MCF 10A (cell line): ENCODE results near the gene UTP3. TPM values are rescaled to one million over a fixed set of nuclear protein-coding genes. Genes with fewer than 3 reads are reported as not detected.
A peak's percentile ranks its signal among the peaks of the same experiment; 100 is the strongest.

Experiments
- BruUV-seq: library from RNA; stranded (reverse); fragments of 400-500 nt; replicated peaks from 2 replicates; lab custom pipeline; 2021; lab: Mats Ljungman, UMichigan
- CTCF ChIA-PET: fragments of 300-600 bp; sonication (Branson Sonifier 250); formaldehyde crosslinking; extraction: SDS; loops from one replicate; lab custom pipeline; 2021; ENCODE audit warnings: antibody characterized with exemption, inconsistent platforms; lab: Yijun Ruan, JAX
- POLR2A ChIA-PET: fragments of 300-600, 350-650 bp; sonication (Branson Sonifier 250); formaldehyde crosslinking; extraction: SDS; loops from one replicate; lab custom pipeline; 2020; ENCODE audit warnings: antibody characterized with exemption, inconsistent platforms; lab: Yijun Ruan, JAX
- DNase-seq: peaks from one replicate; pipeline ENCODE4 v3.0.0-alpha.2; 2018; ENCODE audit not compliant: unreplicated experiment
- H3K27ac Mint-ChIP-seq: one replicate; pipeline ENCODE4 v1.8.0; 2022; ENCODE audit warnings: mild to moderate bottlenecking, low read depth, mixed read lengths; ENCODE audit not compliant: unreplicated experiment
- H3K27me3 Mint-ChIP-seq: one replicate; pipeline ENCODE4 v1.8.0; 2022; ENCODE audit warnings: mixed read lengths; ENCODE audit not compliant: insufficient read depth, unreplicated experiment
- H3K36me3 Mint-ChIP-seq: one replicate; pipeline ENCODE4 v1.8.0; 2022; ENCODE audit warnings: mild to moderate bottlenecking, moderate library complexity, mixed read lengths; ENCODE audit not compliant: insufficient read depth, unreplicated experiment
- H3K4me1 Mint-ChIP-seq: one replicate; pipeline ENCODE4 v1.8.0; 2022; ENCODE audit warnings: mixed read lengths; ENCODE audit not compliant: insufficient read depth, unreplicated experiment
- H3K4me3 Mint-ChIP-seq: one replicate; pipeline ENCODE4 v1.8.0; 2022; ENCODE audit warnings: mild to moderate bottlenecking, moderate library complexity, mixed read lengths; ENCODE audit not compliant: unreplicated experiment
- H3K9me3 Mint-ChIP-seq: one replicate; pipeline ENCODE4 v1.8.0; 2022; ENCODE audit warnings: mixed read lengths; ENCODE audit not compliant: unreplicated experiment
- CTCF ChIP-seq: fragments of 200-600 bp; IDR thresholded peaks from one replicate; pipeline ENCODE4 v1.8.0; 2022; ENCODE audit warnings: antibody characterized with exemption, mild to moderate bottlenecking; ENCODE audit not compliant: unreplicated experiment
- intact Hi-C: fragments of 100-400 bp; cut with micrococcal nuclease; formaldehyde crosslinking; loops from 2 replicates; pipeline ENCODE4 v1.14.1; 2022
- total RNA-seq: library from RNA; stranded (reverse); gene quantifications from 2 replicates; pipeline ENCODE4 v1.2.3, GENCODE V29; 2022

Gene UTP3
- total RNA-seq, 1 experiment from 2014 or later: 45.4 TPM

- peaks cover 38% of the 10 kb centered on the region for H3K4me1 Mint-ChIP-seq
- no peak overlapping the region for H3K4me3 Mint-ChIP-seq
- no peak for TF ChIP-seq CTCF
- POLR2A ChIA-PET: interaction anchor here (1.3 to 3.2 kb wide), 4 partner anchors 8 to 23 kb away, joined by 5 to 14 read pairs (median 8); partner anchors contain the start of gene RUFY3
- CTCF ChIA-PET: interaction anchor here (0.7 to 1.2 kb wide), 3 partner anchors 9 to 22 kb away, joined by 3 to 4 read pairs (median 4); partner anchors contain the start of gene RUFY3
- no peaks in the 10 kb centered on the region for H3K9me3 Mint-ChIP-seq
- no TSS peak for BruUV-seq
- no peaks in the 10 kb centered on the region for H3K27me3 Mint-ChIP-seq
- intact Hi-C loops: no loop called here
- no peak for DNase-seq
- peak overlapping the region; percentile 17 for H3K27ac Mint-ChIP-seq
- peaks cover 6% of the 10 kb centered on the region for H3K36me3 Mint-ChIP-seq
Observed at GRCh38 chr4:70712150-70712549, 23.8 kb downstream of the UTP3 start.

- Mint-ChIP-seq H3K4me3 (no peak overlapping the region), H3K27me3 (no peaks in the 10 kb centered on the region), H3K27ac (no peak overlapping the region), H3K36me3 (peaks cover 8% of the 10 kb centered on the region), H3K9me3 (no peaks in the 10 kb centered on the region), H3K4me1 (peaks cover 38% of the 10 kb centered on the region)
- DNase-seq: no peak
- BruUV-seq: no TSS peak
- TF ChIP-seq CTCF: no peak
- ChIA-PET CTCF (interaction anchor here (0.6 to 2.0 kb wide), 4 partner anchors 9 to 994 kb away, joined by 4 read pairs; partner anchors contain the start of gene RUFY3), POLR2A (interaction anchor here (1.3 to 3.2 kb wide), 4 partner anchors 9 to 22 kb away, joined by 5 to 14 read pairs (median 8); partner anchors contain the start of gene RUFY3)
- intact Hi-C loops: no loop called here
Observed at GRCh38 chr4:70712604-70713452, 24.5 kb downstream of the UTP3 start.

GRCh38 chr4:70713453-70714078 lies 25.2 kb downstream of the UTP3 start:
- CTCF ChIA-PET: interaction anchor here (0.6 to 2.0 kb wide), 2 partner anchors 9 to 995 kb away, joined by 4 read pairs; partner anchors contain the start of gene RUFY3
- peak overlapping the region; percentile 31 for H3K4me3 Mint-ChIP-seq
- intact Hi-C loops: no loop called here
- no peak overlapping the region for H3K27ac Mint-ChIP-seq
- DNase-seq: no peak
- POLR2A ChIA-PET: interaction anchor here (1.9 to 3.2 kb wide), 2 partner anchors 8 to 21 kb away, joined by 7 to 14 read pairs; no protein-coding TSS in a partner anchor
- H3K4me1 Mint-ChIP-seq: peaks cover 38% of the 10 kb centered on the region
- no peak for TF ChIP-seq CTCF
- H3K36me3 Mint-ChIP-seq: peaks cover 12% of the 10 kb centered on the region
- no peaks in the 10 kb centered on the region for H3K27me3 Mint-ChIP-seq
- BruUV-seq: no TSS peak
- H3K9me3 Mint-ChIP-seq: no peaks in the 10 kb centered on the region
